Endothelial cell (in vitro differentiated cells): ENCODE measurements around the gene AGO4. TPM values are rescaled to one million over a fixed set of nuclear protein-coding genes. Genes with fewer than 3 reads are reported as not detected.
"Not testable (repeated sequence)": the region's sequence is repeated elsewhere in the genome, so short reads cannot be mapped to it uniquely, and the experiment has no call there.

Source experiments
- DNase-seq: peaks from one replicate; pipeline ENCODE4 v3.0.0; 2021; ENCODE audit warnings: low spot score
- H3K27ac Mint-ChIP-seq: one replicate; pipeline ENCODE4 v1.8.0; 2021; ENCODE audit warnings: mixed read lengths, inconsistent platforms; ENCODE audit not compliant: unreplicated experiment
- H3K27me3 Mint-ChIP-seq: one replicate; pipeline ENCODE4 v1.8.0; 2021; ENCODE audit warnings: mild to moderate bottlenecking, moderate library complexity, mixed read lengths, inconsistent platforms; ENCODE audit not compliant: unreplicated experiment
- H3K36me3 Mint-ChIP-seq: one replicate; pipeline ENCODE4 v1.8.0; 2021; ENCODE audit warnings: mild to moderate bottlenecking, low read depth, mixed read lengths, inconsistent platforms; ENCODE audit not compliant: unreplicated experiment
- H3K4me1 Mint-ChIP-seq: one replicate; pipeline ENCODE4 v1.8.0; 2021; ENCODE audit warnings: mild to moderate bottlenecking, mixed read lengths, inconsistent platforms; ENCODE audit not compliant: unreplicated experiment
- H3K4me3 Mint-ChIP-seq: one replicate; pipeline ENCODE4 v1.8.0; 2021; ENCODE audit warnings: mild to moderate bottlenecking, mixed read lengths, inconsistent platforms; ENCODE audit not compliant: unreplicated experiment
- H3K9me3 Mint-ChIP-seq: one replicate; pipeline ENCODE4 v1.8.0; 2021; ENCODE audit warnings: mixed read lengths, inconsistent platforms; ENCODE audit not compliant: unreplicated experiment
- CTCF ChIP-seq: fragments of 200-600 bp; sonication (generic); IDR thresholded peaks from one replicate; pipeline ENCODE4 v1.5.0; 2021; ENCODE audit warnings: antibody characterized with exemption; ENCODE audit not compliant: unreplicated experiment
- total RNA-seq: library from RNA; stranded (reverse); fragmentation: NEBNext Ultra II Directional; extraction: Animal tissue kit (Norgen Biotek cat#: 25700); gene quantifications from one replicate; pipeline ENCODE4 v1.2.1, GENCODE V29; 2021; ENCODE audit not compliant: unreplicated experiment

The AGO4 gene
- total RNA-seq, 1 donor from 2014 or later = 26.6 TPM

DNA sequence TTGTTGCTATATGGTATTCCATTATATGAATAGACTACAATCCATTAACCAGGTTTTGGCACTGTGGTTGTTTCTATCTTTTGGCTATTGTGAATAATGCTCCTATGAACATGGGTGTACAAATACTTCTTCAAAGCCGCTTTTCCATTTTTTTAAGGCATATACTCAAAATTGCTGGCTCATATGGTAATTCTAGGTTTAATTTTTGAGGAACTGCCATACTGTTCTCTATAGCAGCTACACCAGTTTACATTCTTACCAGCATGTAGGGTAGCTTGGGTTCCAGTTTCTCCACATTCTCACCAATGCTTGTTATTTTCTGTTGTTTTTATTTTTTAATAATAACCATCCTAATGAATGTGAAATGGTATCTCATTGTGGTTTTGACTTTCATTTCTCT is 55.3 kb downstream of the AGO4 start:
- TF ChIP-seq CTCF = no peak
- Mint-ChIP-seq H3K4me3 (no peak overlapping the region), H3K9me3 (no peaks in the 10 kb centered on the region), H3K27me3 (peaks cover 1% of the 10 kb centered on the region), H3K4me1 (peaks cover 12% of the 10 kb centered on the region), H3K36me3 (no peaks in the 10 kb centered on the region), H3K27ac (no peak overlapping the region)
- DNase-seq = no peak

- no peak for TF ChIP-seq CTCF
- Mint-ChIP-seq H3K4me1 (peaks cover 12% of the 10 kb centered on the region), H3K27me3 (peaks cover 3% of the 10 kb centered on the region), H3K36me3 (no peaks in the 10 kb centered on the region), H3K4me3 (no peak overlapping the region), H3K27ac (no peak overlapping the region), H3K9me3 (no peaks in the 10 kb centered on the region)
- DNase-seq = no peak
These were observed 56.2 kb downstream of the AGO4 start for GRCh38 chr1:35863881-35864625.

DNA sequence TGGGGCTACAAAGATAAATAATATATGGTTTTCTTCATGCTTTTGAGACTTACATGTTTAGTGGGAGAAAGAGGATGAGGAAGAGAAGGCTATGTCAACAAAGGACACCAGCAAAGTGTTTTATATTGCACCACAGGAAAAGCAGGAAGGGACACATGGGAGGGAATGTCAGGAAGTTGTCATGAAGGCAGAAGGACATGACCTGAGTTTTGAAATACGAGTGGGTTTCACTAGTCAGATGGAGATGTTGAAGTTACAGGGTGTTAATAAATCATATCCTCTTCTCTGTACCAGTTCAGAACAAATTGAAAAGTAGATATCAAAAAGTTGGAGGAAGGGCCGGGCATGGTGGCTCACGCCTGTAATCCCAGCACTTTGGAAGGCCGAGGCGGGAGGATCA is 57.0 kb downstream of the AGO4 start:
- H3K36me3 Mint-ChIP-seq = no peaks in the 10 kb centered on the region
- H3K9me3 Mint-ChIP-seq = no peaks in the 10 kb centered on the region

GRCh38 chr1:35866991-35867390 is 59.2 kb downstream of the AGO4 start:
- DNase-seq = no peak
- peaks cover 2% of the 10 kb centered on the region for H3K27me3 Mint-ChIP-seq
- H3K36me3 Mint-ChIP-seq = no peaks in the 10 kb centered on the region

More for the DNA sequence above, 57.0 kb downstream of the AGO4 start:
- TF ChIP-seq CTCF = no peak
- Mint-ChIP-seq H3K27me3 (peaks cover 3% of the 10 kb centered on the region), H3K4me1 (peaks cover 12% of the 10 kb centered on the region), H3K27ac (peak overlapping the region; percentile 25), H3K4me3 (no peak overlapping the region)
- DNase-seq = no peak

GRCh38 chr1:35869245-35869950 is 61.6 kb downstream of the AGO4 start:
- DNase-seq, H3K27ac Mint-ChIP-seq, H3K36me3 Mint-ChIP-seq, H3K4me1 Mint-ChIP-seq, H3K9me3 Mint-ChIP-seq, H3K4me3 Mint-ChIP-seq, H3K27me3 Mint-ChIP-seq: not testable (repeated sequence)

More at GRCh38 chr1:35866991-35867390, 59.2 kb downstream of the AGO4 start:
- Mint-ChIP-seq H3K4me1 (peaks cover 12% of the 10 kb centered on the region), H3K27ac (no peak overlapping the region), H3K4me3 (no peak overlapping the region), H3K9me3 (no peaks in the 10 kb centered on the region)
- no peak for TF ChIP-seq CTCF
